Measurements from ENCODE around the gene ZC3H13.
A peak's percentile ranks its signal among the peaks of the same experiment; 100 is the strongest.

ZC3H13 gene

GRCh38 chr13:45932676-45933075, 119.9 kb downstream of the ZC3H13 start:
- peak; percentile 74 for DNase-seq

- DNase-seq = no peak
Measured at GRCh38 chr13:45932172-45932571, 120.4 kb downstream of the ZC3H13 start.

- DNase-seq = no peak
Measured at GRCh38 chr13:45931211-45931610, 121.3 kb downstream of the ZC3H13 start.

GRCh38 chr13:45930177-45930576, 122.4 kb downstream of the ZC3H13 start:
- DNase-seq = no peak

- DNase-seq = no peak
Measured at GRCh38 chr13:45928843-45929242, 123.7 kb downstream of the ZC3H13 start.

GRCh38 chr13:45928176-45928575, 124.4 kb downstream of the ZC3H13 start:
- no peak for DNase-seq

GRCh38 chr13:45926741-45927140, 125.8 kb downstream of the ZC3H13 start:
- no peak for DNase-seq

- peak; percentile 25 to 56 for DNase-seq
Measured at GRCh38 chr13:45925151-45925550, 127.4 kb downstream of the ZC3H13 start.

GRCh38 chr13:45921162-45921736, 131.3 kb downstream of the ZC3H13 start:
- no peak for DNase-seq

GRCh38 chr13:45918597-45918996, 133.9 kb downstream of the ZC3H13 start:
- DNase-seq = no peak

GRCh38 chr13:45917019-45917418, 135.5 kb downstream of the ZC3H13 start:
- DNase-seq = no peak

- DNase-seq = no peak
Measured at GRCh38 chr13:45915686-45916439, 136.7 kb downstream of the ZC3H13 start.

GRCh38 chr13:45909673-45910072, 142.9 kb downstream of the ZC3H13 start:
- no peak for DNase-seq

GRCh38 chr13:45909089-45909488, 143.5 kb downstream of the ZC3H13 start:
- DNase-seq = no peak

GRCh38 chr13:45907503-45907902, 145.0 kb downstream of the ZC3H13 start:
- no peak for DNase-seq
